ENCODE results near the gene CALY.

The CALY gene

GRCh38 chr10:133316732-133317131 is 20.0 kb downstream of the CALY start:
- no peak overlapping the region for H3K27ac ChIP-seq
- no peak for TF ChIP-seq CTCF (IDR thresholded peaks at IDR 0.05)
- H3K4me3 ChIP-seq (ENCODE audit: low read depth in 1 of 2, low read length in 1 of 2), result no peak overlapping the region
- H3K4me1 ChIP-seq (ENCODE audit: control insufficient read depth in 1 of 2, insufficient read depth in 1 of 2, low read depth in 1 of 2, low read length in 1 of 2), result peaks cover 8 to 9% of the 10 kb centered on the region in 2 experiments
- peaks cover 46% of the 10 kb centered on the region for H3K27me3 ChIP-seq
- H3K36me3 ChIP-seq, result peaks cover 9% of the 10 kb centered on the region
- H3K9me3 ChIP-seq, result no peaks in the 10 kb centered on the region

- Histone ChIP-seq H3K9me3 (no peaks in the 10 kb centered on the region), H3K4me1 (ENCODE audit: control insufficient read depth in 1 of 2, insufficient read depth in 1 of 2, low read depth in 1 of 2, low read length in 1 of 2) (peaks cover 8 to 9% of the 10 kb centered on the region in 2 experiments), H3K36me3 (peaks cover 13% of the 10 kb centered on the region), H3K27me3 (peaks cover 43% of the 10 kb centered on the region), H3K4me3 (ENCODE audit: low read depth in 1 of 2, low read length in 1 of 2) (no peak overlapping the region), H3K27ac (no peak overlapping the region)
- no peak for TF ChIP-seq CTCF (IDR thresholded peaks at IDR 0.05)
Measured at GRCh38 chr10:133316266-133316665, 20.4 kb downstream of the CALY start.

GRCh38 chr10:133315847-133316246 is 20.8 kb downstream of the CALY start:
- Histone ChIP-seq H3K27ac (no peak overlapping the region), H3K4me3 (ENCODE audit: low read depth in 1 of 2, low read length in 1 of 2) (no peak overlapping the region), H3K9me3 (no peaks in the 10 kb centered on the region), H3K36me3 (peaks cover 13% of the 10 kb centered on the region), H3K27me3 (peaks cover 39% of the 10 kb centered on the region), H3K4me1 (ENCODE audit: control insufficient read depth in 1 of 2, insufficient read depth in 1 of 2, low read depth in 1 of 2, low read length in 1 of 2) (peaks cover 8 to 9% of the 10 kb centered on the region in 2 experiments)
- TF ChIP-seq CTCF (IDR thresholded peaks at IDR 0.05), result no peak

- Histone ChIP-seq H3K4me1 (ENCODE audit: control insufficient read depth in 1 of 2, insufficient read depth in 1 of 2, low read depth in 1 of 2, low read length in 1 of 2) (peaks cover 8 to 9% of the 10 kb centered on the region in 2 experiments), H3K27ac (no peak overlapping the region), H3K4me3 (ENCODE audit: low read depth in 1 of 2, low read length in 1 of 2) (no peak overlapping the region), H3K27me3 (peaks cover 29% of the 10 kb centered on the region), H3K9me3 (no peaks in the 10 kb centered on the region), H3K36me3 (peaks cover 13% of the 10 kb centered on the region)
- TF ChIP-seq CTCF (IDR thresholded peaks at IDR 0.05), result no peak
Measured at GRCh38 chr10:133314911-133315310, 21.8 kb downstream of the CALY start.

GRCh38 chr10:133313192-133313591 is 23.5 kb downstream of the CALY start:
- Histone ChIP-seq H3K27me3 (peaks cover 12% of the 10 kb centered on the region), H3K4me3 (ENCODE audit: low read depth in 1 of 2, low read length in 1 of 2) (no peak overlapping the region), H3K9me3 (no peaks in the 10 kb centered on the region), H3K36me3 (peaks cover 13% of the 10 kb centered on the region), H3K4me1 (ENCODE audit: control insufficient read depth in 1 of 2, insufficient read depth in 1 of 2, low read depth in 1 of 2, low read length in 1 of 2) (peaks cover 4 to 11% of the 10 kb centered on the region in 2 experiments), H3K27ac (no peak overlapping the region)
- no peak for TF ChIP-seq CTCF (IDR thresholded peaks at IDR 0.05)

GRCh38 chr10:133312769-133313145 is 23.9 kb downstream of the CALY start:
- Histone ChIP-seq H3K36me3 (peaks cover 13% of the 10 kb centered on the region), H3K9me3 (no peaks in the 10 kb centered on the region), H3K4me3 (ENCODE audit: low read depth in 1 of 2, low read length in 1 of 2) (no peak overlapping the region), H3K4me1 (ENCODE audit: control insufficient read depth in 1 of 2, insufficient read depth in 1 of 2, low read depth in 1 of 2, low read length in 1 of 2) (peaks cover 8 to 15% of the 10 kb centered on the region in 2 experiments), H3K27me3 (peaks cover 12% of the 10 kb centered on the region), H3K27ac (no peak overlapping the region)
- TF ChIP-seq CTCF (IDR thresholded peaks at IDR 0.05), result no peak
